Activated CD8-positive, alpha-beta memory T cell treated with anti-CD3 and anti-CD28 coated beads, Interleukin-2, amount 50 U/mL, for 1 hour (primary cell): Measurements from ENCODE around the gene REPIN1.
A peak's percentile ranks its signal among the peaks of the same experiment; 100 is the strongest.

Experiments used
- DNase-seq: peaks from one replicate; pipeline ENCODE4 v3.0.0-alpha.2; 2020; ENCODE audit errors: extremely low read depth

The REPIN1 gene

DNA sequence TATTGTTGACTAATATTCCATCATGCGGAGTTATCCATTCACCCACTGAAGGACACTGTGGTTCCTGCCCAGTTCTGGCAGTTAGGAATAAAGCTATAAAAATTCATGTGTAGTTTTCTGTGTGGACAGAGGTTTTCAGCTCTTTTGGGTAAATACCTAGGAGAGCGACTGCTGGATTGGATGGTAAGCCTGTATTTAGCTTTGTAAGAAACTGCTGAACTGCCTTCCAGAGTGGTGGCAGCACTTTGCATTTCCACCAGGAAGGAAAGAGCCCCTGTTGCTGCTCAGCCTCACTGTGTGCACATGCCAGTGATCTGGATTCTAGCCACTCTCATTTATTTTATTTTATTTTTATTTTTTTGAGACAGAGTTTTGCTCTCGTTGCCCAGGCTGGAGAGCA, 24.7 kb downstream of the REPIN1 start:
- DNase-seq, result no peak

DNA sequence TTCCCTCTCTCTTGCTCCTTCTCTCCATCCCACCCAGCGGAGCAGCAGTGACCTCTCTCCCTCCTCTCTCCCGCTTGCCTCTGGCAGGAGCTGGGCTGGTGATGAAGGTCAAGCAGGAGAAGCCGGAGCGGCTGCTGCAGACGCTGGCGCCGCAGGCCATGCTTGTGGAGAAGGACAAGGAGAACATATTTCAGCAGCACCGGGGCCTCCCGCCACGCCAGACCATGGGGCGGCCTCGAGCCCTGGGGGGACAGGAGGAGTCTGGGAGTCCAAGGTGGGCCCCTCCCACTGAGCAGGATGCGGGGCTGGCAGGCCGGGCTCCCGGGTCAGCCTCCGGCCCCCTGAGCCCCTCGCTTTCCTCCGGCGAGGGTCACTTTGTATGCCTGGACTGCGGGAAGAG, 27.8 kb downstream of the REPIN1 start:
- no peak for DNase-seq

DNA sequence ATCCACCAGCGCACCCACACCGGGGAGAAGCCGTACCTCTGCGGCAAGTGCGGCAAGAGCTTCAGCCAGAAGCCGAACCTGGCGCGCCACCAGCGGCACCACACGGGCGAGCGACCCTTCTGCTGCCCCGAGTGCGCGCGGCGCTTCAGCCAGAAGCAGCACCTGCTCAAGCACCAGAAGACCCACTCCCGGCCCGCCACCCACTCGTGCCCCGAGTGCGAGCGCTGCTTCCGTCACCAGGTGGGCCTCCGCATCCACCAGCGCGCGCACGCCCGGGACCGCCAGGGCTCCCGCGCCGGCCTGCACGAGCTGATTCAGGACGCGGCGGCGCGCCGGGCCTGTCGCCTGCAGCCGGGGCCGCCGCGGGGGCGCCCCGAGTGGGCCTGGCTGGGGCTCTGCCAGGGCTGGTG, 28.2 kb downstream of the REPIN1 start:
- DNase-seq, result no peak

DNA sequence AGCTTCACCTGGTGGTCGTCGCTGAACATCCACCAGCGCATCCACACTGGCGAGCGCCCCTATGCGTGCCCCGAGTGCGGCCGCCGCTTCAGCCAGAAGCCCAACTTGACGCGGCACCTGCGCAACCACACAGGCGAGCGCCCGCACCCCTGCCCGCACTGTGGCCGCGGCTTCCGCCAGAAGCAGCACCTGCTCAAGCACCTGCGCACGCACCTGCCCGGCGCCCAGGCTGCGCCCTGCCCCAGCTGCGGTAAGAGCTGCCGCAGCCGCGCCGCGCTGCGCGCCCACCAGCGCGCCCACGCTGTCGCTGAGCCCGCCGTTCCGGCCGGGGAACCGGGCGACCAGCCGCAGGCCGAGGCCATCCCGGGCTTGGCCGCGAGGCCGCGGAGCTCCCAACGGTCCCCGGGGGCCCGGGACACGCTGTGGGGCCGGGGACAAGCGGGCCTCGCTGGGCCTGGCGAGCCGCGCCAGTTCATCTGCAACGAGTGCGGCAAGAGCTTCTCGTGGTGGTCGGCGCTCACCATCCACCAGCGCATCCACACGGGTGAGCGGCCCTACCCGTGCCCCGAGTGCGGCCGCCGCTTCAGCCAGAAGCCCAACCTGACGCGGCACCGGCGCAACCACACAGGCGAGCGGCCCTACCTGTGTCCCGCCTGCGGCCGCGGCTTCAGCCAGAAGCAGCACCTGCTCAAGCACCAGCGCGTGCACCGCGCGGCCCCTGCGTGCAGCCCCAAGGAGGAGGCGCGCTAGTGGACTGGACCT, 28.9 kb downstream of the REPIN1 start:
- no peak for DNase-seq

DNA sequence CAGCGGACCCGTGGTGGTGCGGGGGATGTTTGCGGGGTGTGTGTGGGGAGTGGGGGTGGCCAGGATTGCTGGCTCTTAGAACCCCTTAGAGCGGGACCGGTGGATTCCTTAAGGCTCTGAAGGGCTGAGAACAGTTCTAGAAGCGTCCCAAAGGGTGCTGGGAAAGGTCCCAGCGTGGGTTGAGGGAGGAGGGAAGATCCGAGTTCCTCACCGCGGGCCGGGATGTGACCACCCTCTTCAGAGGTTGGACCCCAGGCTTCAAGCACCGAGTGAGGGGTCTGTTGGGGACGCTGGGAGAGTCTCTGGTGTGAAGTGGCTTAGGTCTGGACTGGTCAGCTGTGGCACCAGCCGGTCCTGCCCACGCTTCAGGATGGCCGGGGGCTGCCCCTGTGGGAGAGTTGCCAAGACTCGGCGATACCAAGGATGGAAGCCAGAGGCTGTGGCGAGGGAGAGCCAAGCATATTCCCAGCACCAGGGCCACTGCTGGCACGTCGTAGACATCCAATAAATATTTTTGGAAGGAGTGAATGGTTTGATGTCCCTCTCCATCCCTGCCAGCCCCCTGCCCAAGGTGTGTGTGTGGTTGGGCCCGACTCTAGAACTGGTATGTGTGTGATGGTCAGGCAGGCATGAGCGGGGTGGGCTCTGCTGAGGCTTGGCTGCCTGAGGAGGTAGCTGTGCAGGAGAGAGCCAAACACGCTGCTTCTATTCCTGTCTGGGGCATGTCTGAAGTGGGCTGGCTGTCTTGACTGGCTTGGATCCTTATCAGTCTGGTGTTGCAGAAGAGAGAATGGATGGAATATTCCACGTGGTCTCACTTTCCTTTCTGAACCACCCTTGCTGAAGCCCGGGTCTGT, 29.7 kb downstream of the REPIN1 start:
- no peak for DNase-seq

DNA sequence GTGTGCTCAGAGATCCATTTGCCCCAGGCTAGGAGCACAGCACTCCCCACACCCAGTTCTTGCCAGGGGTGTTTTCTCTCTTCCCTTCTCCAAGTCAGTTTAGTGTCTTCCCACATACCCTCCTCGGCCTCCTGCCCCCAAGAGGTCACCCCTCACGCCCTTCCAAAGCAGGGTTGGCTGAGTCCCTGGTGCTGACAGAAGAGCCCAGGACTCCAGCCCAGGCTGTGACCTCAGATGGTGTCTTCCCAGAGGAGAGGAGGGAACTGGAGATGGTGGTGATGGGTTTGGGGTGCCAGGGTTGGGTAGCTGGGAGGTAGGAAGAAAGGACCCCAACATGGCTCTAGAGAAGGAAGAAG, 30.3 kb downstream of the REPIN1 start:
- no peak for DNase-seq

DNA sequence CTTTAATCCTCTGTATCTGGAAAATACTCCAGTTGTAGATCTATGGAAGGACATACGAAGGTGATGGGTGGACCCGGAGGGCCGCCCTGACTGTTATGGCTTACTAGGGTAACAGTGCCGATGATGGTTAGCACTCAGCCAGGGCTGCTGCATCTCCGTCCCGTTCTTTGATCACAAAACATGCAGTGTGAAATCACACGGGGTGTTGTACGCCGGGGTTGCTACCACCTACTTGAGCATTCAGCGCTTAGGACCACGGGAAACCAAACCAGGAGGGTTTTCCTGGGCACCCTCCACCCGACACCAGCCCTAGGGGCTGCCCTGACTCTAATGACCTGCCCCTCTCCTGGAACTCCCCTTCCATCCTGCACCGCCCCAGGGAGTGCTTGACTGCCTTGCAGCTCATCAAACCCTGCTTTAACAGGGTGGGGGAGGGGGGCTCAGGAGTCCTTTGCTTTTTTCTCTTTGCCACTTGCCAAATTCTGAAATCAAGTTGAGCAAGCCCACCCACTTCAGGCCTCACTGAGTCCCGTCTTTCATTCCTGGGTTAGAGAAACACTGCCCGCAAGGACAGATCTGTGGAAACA, 30.9 kb downstream of the REPIN1 start:
- DNase-seq, result no peak

- no peak for DNase-seq
Measured at GRCh38 chr7:150400008-150400787, 31.6 kb downstream of the REPIN1 start.

DNA sequence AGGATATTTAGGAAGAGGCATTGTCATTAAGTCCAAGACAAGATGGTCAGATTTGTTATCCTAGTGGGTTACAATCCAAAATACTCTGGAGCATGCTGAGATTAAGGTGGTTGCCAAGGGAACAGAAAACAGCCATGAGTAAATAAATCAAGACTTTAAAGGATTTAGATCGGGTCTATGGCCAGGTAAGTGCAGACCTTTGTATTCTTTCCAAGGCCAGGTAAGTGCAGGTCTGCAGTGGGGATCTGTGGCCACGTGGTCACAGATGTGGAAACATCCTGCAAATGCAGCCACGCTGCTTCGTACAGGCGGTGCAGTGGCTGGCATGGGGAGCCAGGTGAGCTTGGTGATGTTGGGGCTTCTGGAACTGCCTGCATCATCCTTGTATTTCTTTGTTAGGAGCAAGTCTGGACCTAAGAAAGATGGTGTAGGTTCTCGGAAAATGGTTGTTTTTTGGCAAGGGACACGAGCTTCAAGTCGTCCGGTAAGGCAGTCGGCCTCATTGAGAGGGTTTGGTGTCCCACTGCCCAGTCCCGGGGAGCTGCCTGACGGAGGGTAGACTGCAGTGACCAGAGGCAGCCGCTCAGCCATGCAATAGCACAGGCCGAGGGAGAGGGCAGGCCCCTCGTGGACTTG, 32.3 kb downstream of the REPIN1 start:
- DNase-seq, result no peak

DNA sequence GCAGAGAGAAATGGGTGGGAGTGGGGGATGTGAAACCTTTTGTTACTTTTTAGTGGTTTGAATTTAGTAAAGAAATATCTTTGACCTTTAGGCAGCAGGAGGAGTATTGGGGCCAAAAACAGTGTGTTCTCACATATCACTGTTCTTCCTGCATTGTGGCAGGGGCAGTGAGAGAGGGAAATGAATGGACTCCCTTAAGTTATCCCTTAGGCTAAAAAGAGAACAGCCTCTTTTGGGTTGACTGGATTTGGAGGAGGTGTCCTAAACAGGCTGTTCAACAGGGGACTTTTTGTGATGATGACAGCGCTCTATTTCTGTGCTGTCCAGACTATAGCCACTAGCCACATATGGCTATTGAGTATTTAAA, 32.8 kb downstream of the REPIN1 start:
- no peak for DNase-seq

DNA sequence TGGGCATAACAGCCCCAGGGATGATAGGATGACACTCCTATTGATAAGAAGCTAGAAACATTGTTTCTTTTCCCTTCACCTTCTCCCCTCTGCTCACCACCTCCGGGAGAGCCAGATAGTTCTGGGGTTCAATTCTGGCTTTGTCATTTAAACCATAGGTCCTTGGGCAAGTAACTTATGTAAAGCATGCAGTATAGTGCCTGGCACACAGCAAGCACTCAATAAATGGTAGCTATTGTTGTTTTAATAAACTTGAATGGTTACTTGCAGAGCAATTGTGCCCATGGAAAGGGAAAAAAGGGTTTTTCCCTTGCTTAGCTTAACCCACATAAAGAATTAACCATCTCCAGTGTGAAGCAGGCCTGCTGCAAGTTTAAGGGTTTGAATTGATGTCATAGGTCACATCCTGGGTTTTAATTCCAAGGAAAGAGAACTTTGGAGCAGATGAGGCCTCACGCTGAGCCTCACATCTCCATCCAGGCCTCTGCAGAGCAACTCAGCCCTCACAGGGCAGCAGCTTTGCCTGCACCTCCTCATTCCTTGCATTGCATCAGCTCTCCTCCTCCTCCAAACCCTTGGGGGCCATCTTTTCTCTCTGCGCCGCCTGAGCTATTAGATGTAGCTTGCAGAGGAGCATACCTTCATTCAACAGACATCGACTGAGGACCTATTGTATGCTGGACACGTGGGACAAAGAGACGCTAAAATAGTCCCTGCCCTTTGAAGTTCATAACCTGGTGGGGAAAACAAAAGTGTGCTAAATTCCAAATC, 33.4 kb downstream of the REPIN1 start:
- no peak for DNase-seq

DNA sequence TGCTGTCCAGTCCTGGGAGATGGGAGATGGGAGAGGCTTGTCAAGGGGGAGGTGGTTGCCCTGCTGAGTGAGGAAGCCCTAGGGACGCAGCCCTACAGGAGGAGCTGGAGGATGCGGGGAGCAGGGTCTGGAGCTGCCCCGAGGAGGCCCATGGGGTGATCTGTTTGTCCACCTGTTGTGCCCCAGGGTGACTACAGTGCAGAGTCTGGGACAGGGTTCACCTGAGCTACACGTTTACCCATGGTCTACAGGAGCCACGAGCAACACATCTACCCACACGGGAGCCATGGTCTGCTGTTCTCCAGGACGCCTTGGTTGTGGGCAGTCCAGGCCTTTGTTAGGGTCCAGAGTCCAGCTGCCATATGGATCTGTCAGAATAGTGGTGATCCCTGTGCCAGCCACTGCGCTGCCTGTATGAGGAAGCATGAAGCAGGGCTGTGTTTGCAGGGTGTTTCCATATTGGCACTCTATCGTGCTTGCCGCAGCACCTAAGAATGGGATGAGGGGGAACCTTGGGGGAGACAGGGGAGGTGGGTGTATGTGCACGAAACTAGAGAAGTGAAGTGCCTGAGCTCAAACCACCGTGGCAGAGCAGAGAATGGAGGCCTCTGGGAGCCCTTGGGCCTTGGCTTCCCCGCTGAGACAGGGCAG, 34.2 kb downstream of the REPIN1 start:
- DNase-seq, result no peak

DNA sequence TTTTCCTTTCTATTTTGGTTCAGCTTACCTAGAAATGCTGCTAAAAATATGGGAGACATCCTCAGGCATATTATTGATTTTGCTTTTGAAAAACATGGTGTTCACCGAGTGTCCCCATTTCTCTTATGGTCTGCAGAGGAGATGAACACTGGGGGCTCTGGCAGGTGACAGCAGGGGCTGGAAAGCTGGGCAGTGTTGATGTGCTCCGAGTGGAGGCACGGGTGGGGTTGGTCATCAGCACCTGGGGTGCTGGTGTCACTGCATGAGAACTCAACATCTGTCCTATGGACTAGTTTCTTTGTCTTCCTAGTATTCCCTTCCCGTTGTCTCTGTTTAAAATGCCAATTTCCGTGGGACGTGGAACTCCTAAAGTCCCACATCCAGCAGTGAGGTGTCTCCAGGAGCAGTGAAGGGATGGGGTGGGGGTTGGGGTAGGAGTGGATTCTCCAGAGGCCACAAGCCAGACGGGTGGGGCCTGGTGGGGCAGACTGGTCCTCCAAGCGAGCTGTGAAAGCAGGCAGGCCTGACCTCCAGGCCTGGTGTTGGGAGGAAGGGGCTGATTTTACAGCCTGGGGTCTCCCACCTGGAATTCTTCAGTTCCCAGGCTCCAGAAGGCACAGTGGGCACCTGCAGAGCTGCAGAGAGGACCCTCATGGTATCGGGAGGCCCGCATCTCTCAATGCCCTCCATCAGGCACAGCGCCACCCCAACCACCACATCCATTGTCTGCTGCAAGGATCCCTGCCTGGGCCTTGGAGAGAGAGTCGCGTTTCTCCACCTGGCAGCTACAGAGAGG, 35.0 kb downstream of the REPIN1 start:
- DNase-seq, result no peak

DNA sequence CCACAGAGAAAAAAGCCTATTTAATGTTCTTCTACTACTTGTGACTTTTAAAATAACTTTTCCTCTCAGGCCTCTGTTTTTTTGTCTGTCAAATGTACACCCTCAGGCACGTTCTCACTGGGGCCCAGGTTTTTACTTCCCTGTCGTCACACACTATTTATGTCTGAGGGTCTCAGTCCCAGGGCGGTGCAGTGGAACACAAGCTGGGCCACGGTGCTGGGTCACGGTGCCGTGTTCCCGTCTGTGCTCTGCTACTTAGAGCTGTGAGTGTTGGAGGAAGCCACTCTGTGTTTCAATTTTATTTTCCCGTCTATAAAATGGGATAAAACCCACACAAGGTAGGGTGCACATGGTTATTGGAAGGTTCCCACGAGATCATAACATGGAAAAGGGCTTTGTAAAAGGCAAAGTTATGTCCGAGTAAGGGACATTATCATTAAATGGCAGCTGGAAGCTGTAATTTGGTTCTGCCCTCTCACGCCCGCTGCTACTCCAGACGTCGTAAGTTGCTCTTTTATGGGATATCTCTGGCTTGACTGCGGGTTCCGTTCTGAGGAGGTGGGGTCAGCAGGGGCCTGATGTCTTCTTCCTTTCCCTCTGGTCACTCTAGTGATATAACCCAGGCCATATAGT, 35.7 kb downstream of the REPIN1 start:
- no peak for DNase-seq

DNA sequence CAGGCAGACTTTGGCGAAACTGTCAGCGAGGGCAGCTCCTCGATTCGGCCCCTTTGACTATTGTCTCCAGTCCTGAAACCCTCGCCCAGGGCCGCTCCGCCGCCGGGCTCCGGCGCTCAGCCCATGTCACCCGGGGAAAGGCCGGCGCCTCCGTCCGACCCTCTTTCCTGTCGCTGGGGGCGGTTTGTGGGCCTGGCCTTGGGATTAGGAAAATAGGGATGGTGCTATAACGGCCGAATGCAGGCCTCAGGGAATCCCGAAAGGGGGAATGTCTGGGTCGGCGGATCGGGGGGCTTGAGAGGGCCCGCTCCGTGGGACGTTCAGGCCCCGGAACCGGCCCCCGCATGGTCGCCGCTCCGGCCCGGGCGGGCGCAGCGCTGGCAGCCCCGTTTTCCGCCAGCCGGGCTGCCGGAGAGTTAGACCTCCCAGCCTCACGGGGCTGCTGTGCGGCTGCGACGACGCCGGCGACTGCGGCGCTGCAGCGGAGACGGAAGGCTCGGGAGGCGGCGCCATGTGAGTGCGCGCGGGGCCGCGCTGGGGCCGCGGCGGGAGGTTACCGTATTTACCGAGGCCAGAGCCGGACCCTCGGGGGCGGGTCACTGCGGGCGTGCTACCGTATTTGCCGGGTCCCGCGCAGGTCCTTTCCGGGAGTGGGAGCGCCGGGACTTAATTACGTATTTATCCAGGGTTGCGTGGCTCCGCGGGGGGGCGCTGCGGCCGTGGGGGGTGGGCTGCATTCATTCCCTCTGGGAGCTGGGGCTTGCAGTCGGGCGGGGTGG, 36.4 kb downstream of the REPIN1 start:
- peak; percentile 21 for DNase-seq

- no peak for DNase-seq
Measured at GRCh38 chr7:150405584-150406311, 37.1 kb downstream of the REPIN1 start.

DNA sequence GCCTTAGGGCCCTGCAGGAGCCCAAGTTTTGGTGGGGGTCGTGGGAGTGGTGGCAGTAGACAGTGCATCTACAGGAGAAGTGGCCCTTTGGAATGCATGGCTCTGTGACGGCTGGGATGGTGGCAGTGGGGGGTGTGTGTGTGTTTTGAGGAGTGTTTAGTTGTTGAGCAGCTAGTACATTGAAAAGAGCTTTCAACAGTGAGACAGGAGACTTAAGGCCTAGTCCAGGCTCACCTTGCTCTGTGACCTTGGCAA, 37.6 kb downstream of the REPIN1 start:
- no peak for DNase-seq
